ENCODE measurements around the gene PCGF3.
"Not testable (repeated sequence)": the region's sequence is repeated elsewhere in the genome, so short reads cannot be mapped to it uniquely, and the experiment has no call there.

The PCGF3 gene

GRCh38 chr4:705278-706082 lies at the start of gene PCGF3:
TSS of gene PCGF3 (plus strand) at chr4:705832. CDS start at chr4:733681, 27,849 bp downstream.
- DNase-seq = peak; percentile 91 to 98 (median 95)

GRCh38 chr4:656436-657337 lies 48.9 kb upstream of the PCGF3 start:
- DNase-seq = no peak

GRCh38 chr4:657338-657833 lies 48.2 kb upstream of the PCGF3 start:
- no peak for DNase-seq

- no peak for DNase-seq
Measured at GRCh38 chr4:657834-658667, 47.6 kb upstream of the PCGF3 start.

- no peak for DNase-seq
Measured at GRCh38 chr4:658681-659667, 46.7 kb upstream of the PCGF3 start.

- DNase-seq = no peak
Measured at GRCh38 chr4:659851-660250, 45.8 kb upstream of the PCGF3 start.

GRCh38 chr4:660401-660800 lies 45.2 kb upstream of the PCGF3 start:
- DNase-seq = no peak

GRCh38 chr4:661231-661630 lies 44.4 kb upstream of the PCGF3 start:
- DNase-seq = no peak

GRCh38 chr4:661881-662761 lies 43.5 kb upstream of the PCGF3 start:
- no peak for DNase-seq

- peak in 1 of 3 experiments; percentile 50 for DNase-seq
Measured at GRCh38 chr4:663046-663437, 42.6 kb upstream of the PCGF3 start.

- DNase-seq = peak; percentile 47 to 79 (median 71)
Measured at GRCh38 chr4:663438-664428, 41.9 kb upstream of the PCGF3 start.

GRCh38 chr4:664713-665231 lies 40.9 kb upstream of the PCGF3 start:
- DNase-seq = no peak

- no peak for DNase-seq
Measured at GRCh38 chr4:665381-665750, 40.3 kb upstream of the PCGF3 start.

GRCh38 chr4:665751-666435 lies 39.7 kb upstream of the PCGF3 start:
- DNase-seq = no peak

- no peak for DNase-seq
Measured at GRCh38 chr4:666436-666810, 39.2 kb upstream of the PCGF3 start.

GRCh38 chr4:666822-667544 lies 38.6 kb upstream of the PCGF3 start:
- DNase-seq = no peak

GRCh38 chr4:667545-667925 lies 38.1 kb upstream of the PCGF3 start:
- no peak for DNase-seq

- DNase-seq = not testable (repeated sequence)
Measured at GRCh38 chr4:668219-668618, 37.4 kb upstream of the PCGF3 start.
